Measurements from ENCODE around the gene LTBP4. TPM values are rescaled to one million over a fixed set of nuclear protein-coding genes. Genes with fewer than 3 reads are reported as not detected.

Gene LTBP4
- total and polyA plus RNA-seq, 2 experiments from 2014 or later: 158 to 203 TPM

DNA sequence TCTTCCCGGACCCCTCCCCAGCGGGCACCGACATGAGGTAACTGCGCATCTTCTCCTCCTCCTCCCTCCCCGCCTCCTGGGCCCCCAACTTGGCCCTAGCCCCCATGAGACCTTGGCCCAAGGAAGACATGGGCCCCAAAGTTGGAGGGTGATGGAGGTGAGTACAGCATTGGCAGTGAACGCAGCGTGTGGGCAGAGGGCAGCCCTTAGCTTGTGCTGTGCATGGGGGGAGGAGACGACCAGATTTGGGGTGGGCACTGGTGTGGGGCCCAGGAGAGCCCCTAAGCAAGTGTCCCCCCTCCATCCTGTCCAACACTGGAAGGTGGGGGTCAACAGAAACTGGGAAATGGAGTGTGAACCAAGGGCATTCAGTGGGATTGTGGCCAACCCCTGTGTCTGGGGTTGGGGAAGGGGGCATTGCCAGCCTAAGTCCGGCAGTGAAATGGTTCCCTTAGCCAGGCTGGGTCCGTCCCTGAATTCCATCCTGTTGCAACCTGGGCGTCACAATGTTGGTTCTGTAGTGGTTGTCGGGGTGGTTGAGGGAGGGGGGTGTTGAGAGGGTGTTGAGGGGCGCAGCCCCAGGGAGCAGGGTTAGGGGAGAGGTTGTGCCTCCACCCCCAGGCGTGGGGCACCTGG lies 65.8 kb downstream of the LTBP4 start:
- Histone ChIP-seq H3K4me3 (no peak overlapping the region), H3K27me3 (no peaks in the 10 kb centered on the region), H3K27ac (no peak overlapping the region), H3K36me3 (peaks cover 5% of the 10 kb centered on the region), H3K4me1 (ENCODE audit: low read depth) (no peaks in the 10 kb centered on the region), H3K9me3 (ENCODE audit: low read depth) (no peaks in the 10 kb centered on the region)
- TF ChIP-seq, protein P1, sequence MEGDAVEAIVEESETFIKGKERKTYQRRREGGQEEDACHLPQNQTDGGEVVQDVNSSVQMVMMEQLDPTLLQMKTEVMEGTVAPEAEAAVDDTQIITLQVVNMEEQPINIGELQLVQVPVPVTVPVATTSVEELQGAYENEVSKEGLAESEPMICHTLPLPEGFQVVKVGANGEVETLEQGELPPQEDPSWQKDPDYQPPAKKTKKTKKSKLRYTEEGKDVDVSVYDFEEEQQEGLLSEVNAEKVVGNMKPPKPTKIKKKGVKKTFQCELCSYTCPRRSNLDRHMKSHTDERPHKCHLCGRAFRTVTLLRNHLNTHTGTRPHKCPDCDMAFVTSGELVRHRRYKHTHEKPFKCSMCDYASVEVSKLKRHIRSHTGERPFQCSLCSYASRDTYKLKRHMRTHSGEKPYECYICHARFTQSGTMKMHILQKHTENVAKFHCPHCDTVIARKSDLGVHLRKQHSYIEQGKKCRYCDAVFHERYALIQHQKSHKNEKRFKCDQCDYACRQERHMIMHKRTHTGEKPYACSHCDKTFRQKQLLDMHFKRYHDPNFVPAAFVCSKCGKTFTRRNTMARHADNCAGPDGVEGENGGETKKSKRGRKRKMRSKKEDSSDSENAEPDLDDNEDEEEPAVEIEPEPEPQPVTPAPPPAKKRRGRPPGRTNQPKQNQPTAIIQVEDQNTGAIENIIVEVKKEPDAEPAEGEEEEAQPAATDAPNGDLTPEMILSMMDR (IDR thresholded peaks at IDR 0.05; ENCODE audit: low read depth, low read length): no peak
- DNase-seq (ENCODE audit: low read depth in 1 of 2, low spot score in 1 of 2): no peak

DNA sequence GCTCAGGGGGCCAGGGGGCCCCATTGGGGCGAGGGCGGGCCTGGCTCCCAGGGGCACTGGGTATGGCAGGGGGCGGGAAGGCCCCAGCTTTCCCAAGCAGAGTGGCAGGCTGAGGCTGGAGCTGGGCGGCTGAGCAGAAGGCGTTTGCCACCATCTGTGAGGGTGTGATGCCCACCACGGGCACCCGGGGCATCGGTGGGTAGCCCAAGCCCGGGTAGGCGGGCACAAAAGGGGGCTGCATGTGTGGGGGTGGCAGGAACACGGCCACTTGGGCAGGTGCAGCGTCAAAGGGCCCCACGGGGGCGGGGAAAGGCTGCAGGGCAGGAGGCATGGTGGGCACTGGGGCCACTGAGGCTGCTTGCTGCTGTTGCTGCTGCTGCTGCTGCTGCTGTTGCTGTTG lies 66.4 kb downstream of the LTBP4 start:
- no peak for DNase-seq (ENCODE audit: low read depth in 1 of 2, low spot score in 1 of 2)
- Histone ChIP-seq H3K27me3 (no peaks in the 10 kb centered on the region), H3K36me3 (peaks cover 5% of the 10 kb centered on the region), H3K9me3 (ENCODE audit: low read depth) (no peaks in the 10 kb centered on the region), H3K4me1 (ENCODE audit: low read depth) (no peaks in the 10 kb centered on the region), H3K27ac (no peak overlapping the region), H3K4me3 (no peak overlapping the region)
- TF ChIP-seq, protein P1 (IDR thresholded peaks at IDR 0.05; ENCODE audit: low read depth, low read length): no peak

DNA sequence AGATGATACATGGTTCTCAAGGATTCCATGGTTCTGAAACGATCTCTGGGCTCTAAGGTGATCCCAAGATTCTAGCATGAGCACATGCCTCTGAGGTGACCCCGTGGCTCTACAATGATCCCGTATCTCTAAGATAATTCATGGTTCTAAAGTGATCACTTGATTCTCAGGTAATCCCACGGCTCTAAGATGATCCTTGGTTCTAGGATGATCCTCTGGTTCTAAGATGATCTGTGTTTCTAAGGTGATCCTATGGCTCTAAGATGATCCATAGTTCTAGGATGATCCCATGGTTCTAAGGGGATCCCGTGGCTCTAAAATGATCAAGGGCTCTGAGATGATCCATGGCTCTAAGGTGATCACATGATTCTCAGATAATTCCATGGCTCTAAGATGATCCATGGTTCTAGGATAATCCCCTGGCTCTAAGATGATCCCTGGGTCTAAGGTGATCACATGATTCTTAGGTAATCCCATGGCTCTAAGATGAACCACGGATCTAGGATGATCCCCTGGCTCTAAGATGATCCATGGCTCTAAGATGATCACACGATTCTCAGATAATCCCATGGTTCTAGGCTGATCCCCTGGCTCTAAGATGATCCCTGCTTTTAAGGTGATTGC lies 67.9 kb downstream of the LTBP4 start:
- H3K4me1 ChIP-seq (ENCODE audit: low read depth): no peaks in the 10 kb centered on the region
- H3K27me3 ChIP-seq: no peaks in the 10 kb centered on the region
- H3K9me3 ChIP-seq (ENCODE audit: low read depth): no peaks in the 10 kb centered on the region
- peaks cover 5% of the 10 kb centered on the region for H3K36me3 ChIP-seq
- no peak for DNase-seq (ENCODE audit: low read depth in 1 of 2, low spot score in 1 of 2)
- TF ChIP-seq, protein P1 (IDR thresholded peaks at IDR 0.05; ENCODE audit: low read depth, low read length): no peak
- no peak overlapping the region for H3K27ac ChIP-seq
- H3K4me3 ChIP-seq: no peak overlapping the region

DNA sequence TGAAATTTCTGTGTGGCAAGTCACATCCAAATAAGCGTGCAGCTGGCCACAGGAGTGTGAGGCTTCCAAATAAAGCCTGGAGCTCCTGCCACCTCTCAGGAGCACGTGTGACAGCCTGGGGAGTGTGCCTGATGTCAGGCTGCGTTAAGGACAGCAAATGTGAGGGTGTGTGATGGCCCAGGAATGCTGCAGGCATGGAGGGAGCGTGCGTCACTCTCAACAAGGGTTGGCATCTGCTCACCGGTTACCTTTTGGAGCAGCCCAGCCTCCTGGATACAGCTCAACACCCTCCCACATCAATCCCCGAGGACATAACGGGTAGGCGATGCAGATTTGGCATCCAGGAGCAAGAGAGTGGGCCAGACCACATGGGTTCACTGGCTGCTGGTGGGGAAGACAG lies 70.2 kb downstream of the LTBP4 start:
- Histone ChIP-seq H3K4me3 (no peak overlapping the region), H3K27me3 (no peaks in the 10 kb centered on the region), H3K4me1 (ENCODE audit: low read depth) (no peaks in the 10 kb centered on the region), H3K9me3 (ENCODE audit: low read depth) (no peaks in the 10 kb centered on the region), H3K27ac (no peak overlapping the region), H3K36me3 (peaks cover 12% of the 10 kb centered on the region)
- TF ChIP-seq, protein P1 (IDR thresholded peaks at IDR 0.05; ENCODE audit: low read depth, low read length): no peak
- DNase-seq (ENCODE audit: low read depth in 1 of 2, low spot score in 1 of 2): no peak

DNA sequence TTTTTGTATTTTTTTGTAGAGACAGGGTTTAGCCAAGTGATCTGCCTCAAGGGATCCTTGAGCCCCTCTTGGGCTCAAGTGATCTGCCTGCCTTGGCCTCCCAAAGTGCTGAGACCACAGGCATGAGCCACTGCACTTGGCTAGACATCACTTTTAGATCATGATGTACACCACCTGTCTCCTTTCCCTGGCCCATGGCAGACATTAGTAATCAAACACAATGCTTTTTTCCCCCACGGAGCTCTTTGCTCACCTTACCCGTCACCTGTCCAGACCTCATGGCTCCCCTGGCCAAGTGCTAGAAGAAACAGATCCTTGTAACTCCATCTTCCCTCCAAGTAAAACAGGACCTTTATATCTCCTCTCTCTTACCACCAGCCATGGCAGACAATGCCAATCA lies 70.9 kb downstream of the LTBP4 start:
- Histone ChIP-seq H3K4me1 (ENCODE audit: low read depth) (no peaks in the 10 kb centered on the region), H3K27me3 (no peaks in the 10 kb centered on the region), H3K9me3 (ENCODE audit: low read depth) (no peaks in the 10 kb centered on the region), H3K36me3 (peaks cover 15% of the 10 kb centered on the region), H3K4me3 (no peak overlapping the region), H3K27ac (no peak overlapping the region)
- TF ChIP-seq, protein P1 (IDR thresholded peaks at IDR 0.05; ENCODE audit: low read depth, low read length): no peak
- no peak for DNase-seq (ENCODE audit: low read depth in 1 of 2, low spot score in 1 of 2)
